Measurements from ENCODE around the gene ZNF350. TPM values are rescaled to one million over a fixed set of nuclear protein-coding genes. Genes with fewer than 3 reads are reported as not detected.

Gene ZNF350
- total and polyA plus RNA-seq, 2 of the 13 experiments (the other 11 are each of a cell fraction or from before 2014, with no cell fraction given) = 3.7 to 6.9 TPM

DNA sequence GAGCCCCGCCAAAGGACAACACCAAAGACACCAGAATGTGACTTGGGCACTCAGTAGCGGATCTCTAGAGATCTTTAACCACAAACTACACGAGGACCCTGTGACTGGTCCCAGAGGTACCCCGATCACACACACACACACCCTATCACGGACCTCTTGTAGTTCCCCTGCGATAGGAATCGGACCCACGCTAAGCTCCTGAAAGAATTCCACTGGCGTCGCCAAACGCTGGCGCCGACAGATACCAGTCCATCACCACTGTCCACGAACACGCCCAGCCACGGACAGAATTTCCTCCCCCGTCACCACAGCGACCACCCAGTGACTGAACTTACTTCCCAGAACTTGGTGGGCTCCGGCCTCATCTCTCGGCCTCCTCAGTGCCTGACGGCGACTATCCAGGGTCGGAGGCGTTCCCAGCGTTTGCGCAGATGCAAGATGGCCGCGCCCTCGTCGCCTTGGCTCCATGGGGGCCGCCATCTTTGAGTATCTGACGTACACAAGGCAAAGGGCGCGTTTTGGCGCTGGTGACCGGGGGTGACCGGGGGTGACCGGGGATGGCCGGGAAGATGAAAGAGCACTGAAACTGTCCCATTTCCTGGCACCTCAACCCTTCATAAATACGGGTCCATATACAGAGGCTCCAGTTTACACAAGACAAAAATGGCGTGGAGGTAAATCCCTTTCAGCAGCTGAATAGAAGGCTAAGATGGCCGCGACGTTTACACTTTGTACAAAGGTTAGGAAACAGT lies 21.3 kb upstream of the ZNF350 start, which contains the start of gene ZNF615 (continued):
- TF ChIP-seq, protein P1, sequence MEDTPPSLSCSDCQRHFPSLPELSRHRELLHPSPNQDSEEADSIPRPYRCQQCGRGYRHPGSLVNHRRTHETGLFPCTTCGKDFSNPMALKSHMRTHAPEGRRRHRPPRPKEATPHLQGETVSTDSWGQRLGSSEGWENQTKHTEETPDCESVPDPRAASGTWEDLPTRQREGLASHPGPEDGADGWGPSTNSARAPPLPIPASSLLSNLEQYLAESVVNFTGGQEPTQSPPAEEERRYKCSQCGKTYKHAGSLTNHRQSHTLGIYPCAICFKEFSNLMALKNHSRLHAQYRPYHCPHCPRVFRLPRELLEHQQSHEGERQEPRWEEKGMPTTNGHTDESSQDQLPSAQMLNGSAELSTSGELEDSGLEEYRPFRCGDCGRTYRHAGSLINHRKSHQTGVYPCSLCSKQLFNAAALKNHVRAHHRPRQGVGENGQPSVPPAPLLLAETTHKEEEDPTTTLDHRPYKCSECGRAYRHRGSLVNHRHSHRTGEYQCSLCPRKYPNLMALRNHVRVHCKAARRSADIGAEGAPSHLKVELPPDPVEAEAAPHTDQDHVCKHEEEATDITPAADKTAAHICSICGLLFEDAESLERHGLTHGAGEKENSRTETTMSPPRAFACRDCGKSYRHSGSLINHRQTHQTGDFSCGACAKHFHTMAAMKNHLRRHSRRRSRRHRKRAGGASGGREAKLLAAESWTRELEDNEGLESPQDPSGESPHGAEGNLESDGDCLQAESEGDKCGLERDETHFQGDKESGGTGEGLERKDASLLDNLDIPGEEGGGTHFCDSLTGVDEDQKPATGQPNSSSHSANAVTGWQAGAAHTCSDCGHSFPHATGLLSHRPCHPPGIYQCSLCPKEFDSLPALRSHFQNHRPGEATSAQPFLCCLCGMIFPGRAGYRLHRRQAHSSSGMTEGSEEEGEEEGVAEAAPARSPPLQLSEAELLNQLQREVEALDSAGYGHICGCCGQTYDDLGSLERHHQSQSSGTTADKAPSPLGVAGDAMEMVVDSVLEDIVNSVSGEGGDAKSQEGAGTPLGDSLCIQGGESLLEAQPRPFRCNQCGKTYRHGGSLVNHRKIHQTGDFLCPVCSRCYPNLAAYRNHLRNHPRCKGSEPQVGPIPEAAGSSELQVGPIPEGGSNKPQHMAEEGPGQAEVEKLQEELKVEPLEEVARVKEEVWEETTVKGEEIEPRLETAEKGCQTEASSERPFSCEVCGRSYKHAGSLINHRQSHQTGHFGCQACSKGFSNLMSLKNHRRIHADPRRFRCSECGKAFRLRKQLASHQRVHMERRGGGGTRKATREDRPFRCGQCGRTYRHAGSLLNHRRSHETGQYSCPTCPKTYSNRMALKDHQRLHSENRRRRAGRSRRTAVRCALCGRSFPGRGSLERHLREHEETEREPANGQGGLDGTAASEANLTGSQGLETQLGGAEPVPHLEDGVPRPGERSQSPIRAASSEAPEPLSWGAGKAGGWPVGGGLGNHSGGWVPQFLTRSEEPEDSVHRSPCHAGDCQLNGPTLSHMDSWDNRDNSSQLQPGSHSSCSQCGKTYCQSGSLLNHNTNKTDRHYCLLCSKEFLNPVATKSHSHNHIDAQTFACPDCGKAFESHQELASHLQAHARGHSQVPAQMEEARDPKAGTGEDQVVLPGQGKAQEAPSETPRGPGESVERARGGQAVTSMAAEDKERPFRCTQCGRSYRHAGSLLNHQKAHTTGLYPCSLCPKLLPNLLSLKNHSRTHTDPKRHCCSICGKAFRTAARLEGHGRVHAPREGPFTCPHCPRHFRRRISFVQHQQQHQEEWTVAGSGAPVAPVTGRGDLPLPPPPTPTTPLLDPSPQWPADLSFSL (CRISPR knock-in tag; IDR thresholded peaks at IDR 0.05) = no peak
- TF ChIP-seq KLF15 (CRISPR knock-in tag; IDR thresholded peaks at IDR 0.05; ENCODE audit: borderline replicate concordance) (no peak), MAFK (conservative IDR thresholded peaks at IDR 0.05 in 1 of 2, IDR thresholded peaks at IDR 0.05 in 1 of 2; ENCODE audit: low read length in 2 of 2) (no peak), ZSCAN12 (CRISPR knock-in tag; IDR thresholded peaks at IDR 0.05) (no peak), ZNF567 (CRISPR knock-in tag; IDR thresholded peaks at IDR 0.05; ENCODE audit: borderline replicate concordance) (no peak), TBX3 (IDR thresholded peaks at IDR 0.05; ENCODE audit: borderline replicate concordance) (no peak), HNRNPH1 (optimal IDR thresholded peaks at IDR 0.05; ENCODE audit: low read depth, low read length) (no peak), CENPT (CRISPR knock-in tag; IDR thresholded peaks at IDR 0.05; ENCODE audit: low read depth) (no peak), ZNF160 (CRISPR knock-in tag; IDR thresholded peaks at IDR 0.05) (peak; percentile 37; the same call in 1 of the 2 replicates), KMT2A (CRISPR knock-in tag; IDR thresholded peaks at IDR 0.05) (peak; percentile 81; the same call in 1 of the 2 replicates)
- TF ChIP-seq, protein P2, sequence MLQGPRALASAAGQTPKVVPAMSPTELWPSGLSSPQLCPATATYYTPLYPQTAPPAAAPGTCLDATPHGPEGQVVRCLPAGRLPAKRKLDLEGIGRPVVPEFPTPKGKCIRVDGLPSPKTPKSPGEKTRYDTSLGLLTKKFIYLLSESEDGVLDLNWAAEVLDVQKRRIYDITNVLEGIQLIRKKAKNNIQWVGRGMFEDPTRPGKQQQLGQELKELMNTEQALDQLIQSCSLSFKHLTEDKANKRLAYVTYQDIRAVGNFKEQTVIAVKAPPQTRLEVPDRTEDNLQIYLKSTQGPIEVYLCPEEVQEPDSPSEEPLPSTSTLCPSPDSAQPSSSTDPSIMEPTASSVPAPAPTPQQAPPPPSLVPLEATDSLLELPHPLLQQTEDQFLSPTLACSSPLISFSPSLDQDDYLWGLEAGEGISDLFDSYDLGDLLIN (CRISPR knock-in tag; IDR thresholded peaks at IDR 0.05; ENCODE audit: borderline replicate concordance) = 0 out of 2 replicates have a peak, but pooled peaks have one; percentile 54
- TF ChIP-seq, protein P3, sequence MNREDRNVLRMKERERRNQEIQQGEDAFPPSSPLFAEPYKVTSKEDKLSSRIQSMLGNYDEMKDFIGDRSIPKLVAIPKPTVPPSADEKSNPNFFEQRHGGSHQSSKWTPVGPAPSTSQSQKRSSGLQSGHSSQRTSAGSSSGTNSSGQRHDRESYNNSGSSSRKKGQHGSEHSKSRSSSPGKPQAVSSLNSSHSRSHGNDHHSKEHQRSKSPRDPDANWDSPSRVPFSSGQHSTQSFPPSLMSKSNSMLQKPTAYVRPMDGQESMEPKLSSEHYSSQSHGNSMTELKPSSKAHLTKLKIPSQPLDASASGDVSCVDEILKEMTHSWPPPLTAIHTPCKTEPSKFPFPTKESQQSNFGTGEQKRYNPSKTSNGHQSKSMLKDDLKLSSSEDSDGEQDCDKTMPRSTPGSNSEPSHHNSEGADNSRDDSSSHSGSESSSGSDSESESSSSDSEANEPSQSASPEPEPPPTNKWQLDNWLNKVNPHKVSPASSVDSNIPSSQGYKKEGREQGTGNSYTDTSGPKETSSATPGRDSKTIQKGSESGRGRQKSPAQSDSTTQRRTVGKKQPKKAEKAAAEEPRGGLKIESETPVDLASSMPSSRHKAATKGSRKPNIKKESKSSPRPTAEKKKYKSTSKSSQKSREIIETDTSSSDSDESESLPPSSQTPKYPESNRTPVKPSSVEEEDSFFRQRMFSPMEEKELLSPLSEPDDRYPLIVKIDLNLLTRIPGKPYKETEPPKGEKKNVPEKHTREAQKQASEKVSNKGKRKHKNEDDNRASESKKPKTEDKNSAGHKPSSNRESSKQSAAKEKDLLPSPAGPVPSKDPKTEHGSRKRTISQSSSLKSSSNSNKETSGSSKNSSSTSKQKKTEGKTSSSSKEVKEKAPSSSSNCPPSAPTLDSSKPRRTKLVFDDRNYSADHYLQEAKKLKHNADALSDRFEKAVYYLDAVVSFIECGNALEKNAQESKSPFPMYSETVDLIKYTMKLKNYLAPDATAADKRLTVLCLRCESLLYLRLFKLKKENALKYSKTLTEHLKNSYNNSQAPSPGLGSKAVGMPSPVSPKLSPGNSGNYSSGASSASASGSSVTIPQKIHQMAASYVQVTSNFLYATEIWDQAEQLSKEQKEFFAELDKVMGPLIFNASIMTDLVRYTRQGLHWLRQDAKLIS (CRISPR knock-in tag; IDR thresholded peaks at IDR 0.05) = no peak

Data from HepG2 (cell line).